GM18861 (cell line): Measurements from ENCODE around the gene XPO4.
"Not testable (repeated sequence)": the region's sequence is repeated elsewhere in the genome, so short reads cannot be mapped to it uniquely, and the experiment has no call there.

ENCODE experiments used
- ATAC-seq: cut with Tn5 transposase; IDR thresholded peaks from one replicate; pipeline ENCODE4 v1.9.1; 2021; ENCODE audit not compliant: unreplicated experiment

XPO4 gene

GRCh38 chr13:20891768-20892167 lies 10.8 kb downstream of the XPO4 start:
- no peak for ATAC-seq

GRCh38 chr13:20891034-20891433 lies 11.5 kb downstream of the XPO4 start:
- ATAC-seq = no peak

- not testable (repeated sequence) for ATAC-seq
Observed at GRCh38 chr13:20890540-20890939, 12.0 kb downstream of the XPO4 start.

- no peak for ATAC-seq
Observed at GRCh38 chr13:20882206-20882605, 20.3 kb downstream of the XPO4 start.

- no peak for ATAC-seq
Observed at GRCh38 chr13:20877902-20878301, 24.6 kb downstream of the XPO4 start.

GRCh38 chr13:20876802-20877201 lies 25.7 kb downstream of the XPO4 start:
- ATAC-seq = not testable (repeated sequence)

GRCh38 chr13:20874439-20874838 lies 28.1 kb downstream of the XPO4 start:
- not testable (repeated sequence) for ATAC-seq

- ATAC-seq = no peak
Observed at GRCh38 chr13:20873348-20873747, 29.2 kb downstream of the XPO4 start.

DNA sequence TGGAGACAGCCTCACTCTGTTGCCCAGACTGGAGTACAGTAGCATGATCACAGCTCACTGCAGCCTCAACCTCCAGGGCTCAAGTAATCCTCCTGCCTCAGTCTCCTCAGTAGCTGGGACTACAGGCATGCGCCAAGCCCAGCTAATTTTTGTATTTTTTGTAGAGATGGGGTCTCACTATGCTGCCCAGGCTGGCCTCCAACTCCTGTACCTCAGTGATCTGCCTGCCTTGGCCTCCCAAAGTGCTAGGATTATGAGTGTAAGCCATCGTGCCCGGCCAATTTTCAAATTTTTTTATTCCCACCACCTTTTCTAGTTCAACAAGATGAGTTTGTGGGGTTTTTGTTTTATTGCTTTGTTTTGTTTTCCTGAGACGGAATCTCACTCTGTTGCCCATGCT lies 31.7 kb downstream of the XPO4 start:
- no peak for ATAC-seq

DNA sequence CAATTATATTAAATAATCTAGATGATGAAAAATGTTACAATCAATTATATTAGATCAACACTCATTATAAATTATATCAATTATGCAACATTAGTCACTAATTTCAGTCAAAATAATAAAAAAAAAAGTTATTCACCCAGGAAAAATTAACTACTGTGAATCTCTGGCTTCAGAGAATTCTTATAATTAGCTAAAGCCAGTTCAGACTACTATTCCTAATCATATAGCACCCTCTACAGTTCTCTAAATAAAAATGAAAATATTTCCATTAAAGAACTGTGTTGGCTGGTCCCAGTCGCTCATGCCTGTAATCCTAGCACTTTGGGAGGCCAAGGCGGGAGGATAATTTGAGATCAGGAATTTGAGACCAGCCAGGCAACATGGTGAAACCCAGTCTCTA lies 33.0 kb downstream of the XPO4 start:
- ATAC-seq = no peak

- no peak for ATAC-seq
Observed at GRCh38 chr13:20867408-20867807, 35.1 kb downstream of the XPO4 start.

- not testable (repeated sequence) for ATAC-seq
Observed at GRCh38 chr13:20861666-20862065, 40.9 kb downstream of the XPO4 start.

- no peak for ATAC-seq
Observed at GRCh38 chr13:20860844-20861243, 41.7 kb downstream of the XPO4 start.

- ATAC-seq = no peak
Observed at GRCh38 chr13:20856650-20857049, 45.9 kb downstream of the XPO4 start.

- ATAC-seq = no peak
Observed at GRCh38 chr13:20851844-20852402, 50.6 kb downstream of the XPO4 start.

- no peak for ATAC-seq
Observed at GRCh38 chr13:20848944-20849343, 53.6 kb downstream of the XPO4 start.

- no peak for ATAC-seq
Observed at GRCh38 chr13:20848203-20848602, 54.3 kb downstream of the XPO4 start.

GRCh38 chr13:20847296-20847695 lies 55.2 kb downstream of the XPO4 start:
- no peak for ATAC-seq

- no peak for ATAC-seq
Observed at GRCh38 chr13:20843166-20843565, 59.4 kb downstream of the XPO4 start.

- no peak for ATAC-seq
Observed at GRCh38 chr13:20840568-20840967, 62.0 kb downstream of the XPO4 start.

DNA sequence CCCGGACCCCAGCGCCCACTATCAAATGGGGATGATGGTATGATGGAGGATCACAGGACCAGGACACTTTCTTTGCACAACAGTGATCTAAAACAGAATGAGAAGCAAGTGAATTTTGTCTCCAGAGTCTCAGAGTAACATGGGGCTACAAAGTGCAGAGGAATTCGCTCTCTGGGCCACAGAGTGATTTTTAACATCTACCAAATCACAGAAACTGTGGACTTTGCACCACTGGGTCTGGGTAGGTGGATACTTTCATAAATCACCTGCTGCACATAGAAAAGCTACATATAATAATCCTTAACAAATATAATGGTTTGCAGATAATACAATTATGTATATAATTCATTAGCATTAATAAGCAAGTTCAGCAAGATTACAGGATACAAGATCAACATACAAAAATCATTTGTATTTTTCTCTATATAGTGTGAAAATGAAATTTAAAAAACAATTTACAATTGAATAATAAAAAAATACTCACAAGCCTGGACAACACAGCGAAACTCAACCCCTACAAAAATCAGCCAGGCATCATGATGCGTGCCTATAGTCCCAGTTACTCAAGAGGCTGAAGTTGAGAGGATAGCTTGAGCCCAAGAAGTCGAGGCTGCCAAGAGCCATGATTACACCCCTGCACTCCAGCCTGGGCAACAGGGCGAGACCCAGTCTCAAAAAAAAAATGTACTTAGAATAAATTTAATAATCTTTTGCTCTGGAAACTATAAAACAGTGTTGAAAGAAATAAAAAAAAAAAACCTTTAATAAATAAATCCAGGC lies 68.5 kb downstream of the XPO4 start:
- no peak for ATAC-seq

- no peak for ATAC-seq
Observed at GRCh38 chr13:20832861-20833260, 69.7 kb downstream of the XPO4 start.

DNA sequence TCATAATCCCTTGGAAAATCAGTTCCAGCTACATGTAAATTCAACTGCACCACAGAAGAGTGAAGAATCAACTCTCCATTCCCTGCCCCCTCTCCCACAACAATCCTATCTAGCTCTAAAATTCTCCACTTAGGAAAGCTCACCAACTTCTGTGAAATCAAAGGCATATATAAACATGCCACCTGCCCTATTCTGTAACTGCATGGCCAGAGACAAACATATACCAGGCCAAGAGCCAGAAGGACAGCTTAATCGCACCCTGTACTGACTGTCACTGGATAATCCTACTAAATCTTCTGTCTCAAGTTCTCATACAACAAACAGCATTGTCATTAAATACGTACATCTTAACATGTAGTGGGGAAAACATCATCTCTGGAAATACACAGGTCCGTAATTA lies 70.6 kb downstream of the XPO4 start:
- no peak for ATAC-seq
